Activated CD4-positive, alpha-beta memory T cell treated with anti-CD3 and anti-CD28 coated beads for 36 hours (primary cell): ENCODE measurements around the gene KCMF1. TPM values are rescaled to one million over a fixed set of nuclear protein-coding genes. Genes with fewer than 3 reads are reported as not detected.

Experiments
- CTCF ChIA-PET: fragments of 350-600 bp; sonication (Branson Sonifier 250); formaldehyde crosslinking; loops from one replicate; lab custom pipeline; 2021; ENCODE audit warnings: antibody characterized with exemption, inconsistent platforms; lab: Charles Lee
- POLR2A ChIA-PET: fragments of 350-600 bp; sonication (Branson Sonifier 250); formaldehyde crosslinking; loops from one replicate; lab custom pipeline; 2021; ENCODE audit warnings: antibody characterized with exemption; lab: Charles Lee
- DNase-seq: peaks from one replicate; pipeline ENCODE4 v3.0.0-alpha.2; 2020
- H3K27ac Mint-ChIP-seq: one replicate; pipeline ENCODE4 v1.8.0; 2021; ENCODE audit warnings: mixed read lengths
- H3K27me3 Mint-ChIP-seq: one replicate; pipeline ENCODE4 v1.8.0; 2021; ENCODE audit warnings: mixed read lengths
- H3K36me3 Mint-ChIP-seq: one replicate; pipeline ENCODE4 v1.8.0; 2021; ENCODE audit warnings: mixed read lengths
- H3K4me1 Mint-ChIP-seq: one replicate; pipeline ENCODE4 v1.8.0; 2021; ENCODE audit warnings: low read depth, mixed read lengths
- H3K4me3 Mint-ChIP-seq: one replicate; pipeline ENCODE4 v1.8.0; 2021; ENCODE audit warnings: mild to moderate bottlenecking, mixed read lengths
- H3K9me3 Mint-ChIP-seq: one replicate; pipeline ENCODE4 v1.8.0; 2021; ENCODE audit warnings: mixed read lengths
- intact Hi-C: fragments of 100-400 bp; cut with micrococcal nuclease; formaldehyde crosslinking; loops from one replicate; pipeline ENCODE4 v1.15.1; 2023
- total RNA-seq, 2 experiments: library from RNA; stranded (reverse); gene quantifications; one replicate each; pipeline ENCODE4 v1.2.3, GENCODE V29; 2021

Gene KCMF1
- total RNA-seq, 2 experiments from 2014 or later = 90.5 to 94.1 TPM

GRCh38 chr2:84965827-84966226, 5.1 kb upstream of the KCMF1 start:
- Mint-ChIP-seq H3K4me3 (no peak overlapping the region), H3K27me3 (no peaks in the 10 kb centered on the region), H3K4me1 (peaks cover 36% of the 10 kb centered on the region), H3K27ac (no peak overlapping the region), H3K9me3 (no peaks in the 10 kb centered on the region), H3K36me3 (peaks cover 57% of the 10 kb centered on the region)
- DNase-seq = no peak
- POLR2A ChIA-PET = interaction anchor here (0.5 kb wide), 1 partner anchor 11 kb away, joined by 3 read pairs; no protein-coding TSS in a partner anchor
- CTCF ChIA-PET = interaction anchor here (1.0 kb wide), 1 partner anchor 40 kb away, joined by 4 read pairs; no protein-coding TSS in a partner anchor
- intact Hi-C loops = loop anchor here (5.0 kb wide), 1 partner anchor 36 kb away; no protein-coding TSS in a partner anchor

- Mint-ChIP-seq H3K36me3 (peaks cover 52% of the 10 kb centered on the region), H3K9me3 (no peaks in the 10 kb centered on the region), H3K4me3 (no peak overlapping the region), H3K27ac (peak overlapping the region; percentile 8), H3K27me3 (no peaks in the 10 kb centered on the region), H3K4me1 (peaks cover 36% of the 10 kb centered on the region)
- no peak for DNase-seq
- ChIA-PET CTCF (interaction anchor here (1.0 to 6.8 kb wide), 2 partner anchors 41 kb away, joined by 4 to 53 read pairs; no protein-coding TSS in a partner anchor), POLR2A (interaction anchor here (6.6 kb wide), 1 partner anchor 19 kb away, joined by 43 read pairs; no protein-coding TSS in a partner anchor)
- intact Hi-C loops = loop anchor here (5.0 kb wide), 1 partner anchor 36 kb away; no protein-coding TSS in a partner anchor
Observed at GRCh38 chr2:84966731-84967130, 4.2 kb upstream of the KCMF1 start.

GRCh38 chr2:84969511-84970209, 1.3 kb upstream of the KCMF1 start:
- Mint-ChIP-seq H3K36me3 (peaks cover 38% of the 10 kb centered on the region), H3K27me3 (no peaks in the 10 kb centered on the region), H3K4me1 (peaks cover 38% of the 10 kb centered on the region), H3K4me3 (peak overlapping the region; percentile 100), H3K27ac (peak overlapping the region; percentile 100), H3K9me3 (no peaks in the 10 kb centered on the region)
- intact Hi-C loops = loop anchor here (1.0 to 5.0 kb wide), 5 partner anchors 23 to 65 kb away; partner anchors contain the start of gene TMSB10
- DNase-seq = peak; percentile 36
- POLR2A ChIA-PET = interaction anchor here (0.6 to 6.6 kb wide), 14 partner anchors 9 to 63 kb away, joined by 3 to 43 read pairs (median 4); no protein-coding TSS in a partner anchor
- CTCF ChIA-PET = interaction anchor here (1.0 to 6.8 kb wide), 10 partner anchors 10 to 331 kb away, joined by 3 to 53 read pairs (median 6); no protein-coding TSS in a partner anchor

GRCh38 chr2:84970210-84970867, 622 bp upstream of the KCMF1 start:
- ChIA-PET CTCF (interaction anchor here (1.4 to 6.8 kb wide), 5 partner anchors 24 to 49 kb away, joined by 6 to 53 read pairs (median 11); no protein-coding TSS in a partner anchor), POLR2A (interaction anchor here (1.0 to 6.6 kb wide), 12 partner anchors 12 to 64 kb away, joined by 3 to 43 read pairs (median 4); no protein-coding TSS in a partner anchor)
- intact Hi-C loops = loop anchor here (1.0 to 2.0 kb wide), 2 partner anchors 45 to 66 kb away; partner anchors contain the start of gene TMSB10
- peak overlapping the region; percentile 100 for H3K27ac Mint-ChIP-seq
- H3K36me3 Mint-ChIP-seq = peaks cover 31% of the 10 kb centered on the region
- H3K4me1 Mint-ChIP-seq = peaks cover 37% of the 10 kb centered on the region
- DNase-seq = peak; percentile 67
- no peaks in the 10 kb centered on the region for H3K27me3 Mint-ChIP-seq
- H3K9me3 Mint-ChIP-seq = no peaks in the 10 kb centered on the region
- H3K4me3 Mint-ChIP-seq = peak overlapping the region; percentile 100

GRCh38 chr2:84971510-84972206, 697 bp downstream of the KCMF1 start:
- H3K27me3 Mint-ChIP-seq = no peaks in the 10 kb centered on the region
- peak overlapping the region; percentile 98 for H3K27ac Mint-ChIP-seq
- H3K9me3 Mint-ChIP-seq = no peaks in the 10 kb centered on the region
- intact Hi-C loops = loop anchor here (1.0 to 2.0 kb wide), 3 partner anchors 19 to 67 kb away; partner anchors contain the start of gene TMSB10
- H3K36me3 Mint-ChIP-seq = peaks cover 27% of the 10 kb centered on the region
- peak; percentile 74 for DNase-seq
- POLR2A ChIA-PET = interaction anchor here (0.6 to 6.6 kb wide), 14 partner anchors 9 to 345 kb away, joined by 3 to 43 read pairs (median 4); no protein-coding TSS in a partner anchor
- H3K4me1 Mint-ChIP-seq = peaks cover 46% of the 10 kb centered on the region
- H3K4me3 Mint-ChIP-seq = peak overlapping the region; percentile 96
- CTCF ChIA-PET = interaction anchor here (1.4 to 6.8 kb wide), 3 partner anchors 25 to 46 kb away, joined by 6 to 53 read pairs (median 20); no protein-coding TSS in a partner anchor

- H3K4me3 Mint-ChIP-seq = peak overlapping the region; percentile 96
- intact Hi-C loops = loop anchor here (1.0 to 2.0 kb wide), 2 partner anchors 19 to 47 kb away; no protein-coding TSS in a partner anchor
- CTCF ChIA-PET = interaction anchor here (0.9 to 6.8 kb wide), 3 partner anchors 32 to 46 kb away, joined by 3 to 53 read pairs (median 6); no protein-coding TSS in a partner anchor
- no peaks in the 10 kb centered on the region for H3K27me3 Mint-ChIP-seq
- no peaks in the 10 kb centered on the region for H3K9me3 Mint-ChIP-seq
- peak overlapping the region; percentile 98 for H3K27ac Mint-ChIP-seq
- H3K4me1 Mint-ChIP-seq = peaks cover 48% of the 10 kb centered on the region
- H3K36me3 Mint-ChIP-seq = peaks cover 28% of the 10 kb centered on the region
- DNase-seq = no peak
- POLR2A ChIA-PET = interaction anchor here (0.8 to 6.6 kb wide), 9 partner anchors 8 to 341 kb away, joined by 3 to 43 read pairs (median 5); no protein-coding TSS in a partner anchor
Observed at GRCh38 chr2:84972207-84972783, 1.3 kb downstream of the KCMF1 start.

GRCh38 chr2:84972932-84973331, 2.0 kb downstream of the KCMF1 start:
- ChIA-PET CTCF (interaction anchor here (0.9 to 6.8 kb wide), 2 partner anchors 33 to 47 kb away, joined by 3 to 53 read pairs; no protein-coding TSS in a partner anchor), POLR2A (interaction anchor here (1.8 to 6.6 kb wide), 4 partner anchors 26 to 45 kb away, joined by 5 to 43 read pairs (median 23); no protein-coding TSS in a partner anchor)
- intact Hi-C loops = loop anchor here (1.0 to 2.0 kb wide), 2 partner anchors 18 to 48 kb away; no protein-coding TSS in a partner anchor
- H3K36me3 Mint-ChIP-seq = peaks cover 30% of the 10 kb centered on the region
- no peaks in the 10 kb centered on the region for H3K27me3 Mint-ChIP-seq
- no peaks in the 10 kb centered on the region for H3K9me3 Mint-ChIP-seq
- H3K4me1 Mint-ChIP-seq = peaks cover 49% of the 10 kb centered on the region
- H3K27ac Mint-ChIP-seq = peak overlapping the region; percentile 98
- DNase-seq = no peak
- H3K4me3 Mint-ChIP-seq = peak overlapping the region; percentile 96

GRCh38 chr2:84980263-84980983, 9.5 kb downstream of the KCMF1 start:
- no peak for DNase-seq
- Mint-ChIP-seq H3K27me3 (no peaks in the 10 kb centered on the region), H3K4me1 (peaks cover 53% of the 10 kb centered on the region), H3K36me3 (peaks cover 13% of the 10 kb centered on the region), H3K4me3 (no peak overlapping the region), H3K27ac (peak overlapping the region; percentile 10), H3K9me3 (no peaks in the 10 kb centered on the region)
- ChIA-PET POLR2A (interaction anchor here (0.8 to 0.9 kb wide), 2 partner anchors 9 to 38 kb away, joined by 3 read pairs; no protein-coding TSS in a partner anchor), CTCF (interaction anchor here (0.6 kb wide), 1 partner anchor 36 kb away, joined by 4 read pairs; no protein-coding TSS in a partner anchor)
- intact Hi-C loops = no loop called here

- H3K4me1 Mint-ChIP-seq = peaks cover 38% of the 10 kb centered on the region
- peaks cover 3% of the 10 kb centered on the region for H3K36me3 Mint-ChIP-seq
- H3K4me3 Mint-ChIP-seq = no peak overlapping the region
- intact Hi-C loops = no loop called here
- H3K27me3 Mint-ChIP-seq = no peaks in the 10 kb centered on the region
- no peaks in the 10 kb centered on the region for H3K9me3 Mint-ChIP-seq
- DNase-seq = no peak
- ChIA-PET POLR2A (no interaction called here), CTCF (interaction anchor here (1.3 kb wide), 1 partner anchor 9 kb away, joined by 3 read pairs; no protein-coding TSS in a partner anchor)
- no peak overlapping the region for H3K27ac Mint-ChIP-seq
Observed at GRCh38 chr2:84986018-84986417, 15.1 kb downstream of the KCMF1 start.

GRCh38 chr2:84989422-84989821, 18.5 kb downstream of the KCMF1 start:
- Mint-ChIP-seq H3K27me3 (no peaks in the 10 kb centered on the region), H3K4me1 (peaks cover 37% of the 10 kb centered on the region), H3K27ac (no peak overlapping the region), H3K36me3 (peaks cover 4% of the 10 kb centered on the region), H3K9me3 (no peaks in the 10 kb centered on the region), H3K4me3 (no peak overlapping the region)
- ChIA-PET CTCF (no interaction called here), POLR2A (interaction anchor here (2.2 kb wide), 1 partner anchor 43 kb away, joined by 7 read pairs; no protein-coding TSS in a partner anchor)
- intact Hi-C loops = no loop called here
- DNase-seq = no peak
